ENCODE measurements around the gene MTHFR.

The MTHFR gene

GRCh38 chr1:11736746-11737639, 68.8 kb downstream of the MTHFR start:
- no peak for TF ChIP-seq REST (IDR thresholded peaks at IDR 0.05; ENCODE audit: insufficient read depth in 1 of 2, low read depth in 2 of 2, low read length in 2 of 2)
- no peak for TF ChIP-seq TAF1 (IDR thresholded peaks at IDR 0.05; ENCODE audit: borderline replicate concordance, insufficient read depth, low read length)
- TF ChIP-seq POLR2AphosphoS5 (IDR thresholded peaks at IDR 0.05; ENCODE audit: low read depth, low read length): no peak
- TF ChIP-seq SIN3A (IDR thresholded peaks at IDR 0.05; ENCODE audit: borderline replicate concordance, insufficient read depth, low read length): no peak
- no peak for TF ChIP-seq FOXP2 (optimal IDR thresholded peaks at IDR 0.05; ENCODE audit: borderline replicate concordance, extremely low read depth, extremely low read length, insufficient read depth)

GRCh38 chr1:11735854-11736745, 69.7 kb downstream of the MTHFR start, which contains the start of gene AGTRAP:
Gene AGTRAP, plus strand, starts transcription at chr1:11736136. Its CDS starts 73 bp downstream, at chr1:11736209.
- TF ChIP-seq REST (IDR thresholded peaks at IDR 0.05; ENCODE audit: insufficient read depth in 1 of 2, low read depth in 2 of 2, low read length in 2 of 2) (no peak), SIN3A (IDR thresholded peaks at IDR 0.05; ENCODE audit: borderline replicate concordance, insufficient read depth, low read length) (peak; percentile 84; the same call in 1 of the 2 replicates), POLR2AphosphoS5 (IDR thresholded peaks at IDR 0.05; ENCODE audit: low read depth, low read length) (peak; percentile 33; the same call in 1 of the 2 replicates), TAF1 (IDR thresholded peaks at IDR 0.05; ENCODE audit: borderline replicate concordance, insufficient read depth, low read length) (no peak), FOXP2 (optimal IDR thresholded peaks at IDR 0.05; ENCODE audit: borderline replicate concordance, extremely low read depth, extremely low read length, insufficient read depth) (peak; percentile 8)

Measured in PFSK-1 (cell line).